Activated CD4-positive, alpha-beta T cell treated with anti-CD3 and anti-CD28 coated beads, Interleukin-2, Interleukin-6, amounts not matched to agents 100 ng/mL and 50 ng/mL, durations not matched to agents 16 hours and 8 hours (primary cell): Measurements from ENCODE around the gene TMEM54.
"Not testable (repeated sequence)": the region's sequence is repeated elsewhere in the genome, so short reads cannot be mapped to it uniquely, and the experiment has no call there.

Experiments
- DNase-seq: peaks from one replicate; pipeline ENCODE4 v3.0.0-alpha.2; 2020

Gene TMEM54

GRCh38 chr1:32918179-32918578 is 17.0 kb upstream of the TMEM54 start:
- no peak for DNase-seq

GRCh38 chr1:32917521-32917920 is 16.3 kb upstream of the TMEM54 start:
- peak; percentile 45 for DNase-seq

DNA sequence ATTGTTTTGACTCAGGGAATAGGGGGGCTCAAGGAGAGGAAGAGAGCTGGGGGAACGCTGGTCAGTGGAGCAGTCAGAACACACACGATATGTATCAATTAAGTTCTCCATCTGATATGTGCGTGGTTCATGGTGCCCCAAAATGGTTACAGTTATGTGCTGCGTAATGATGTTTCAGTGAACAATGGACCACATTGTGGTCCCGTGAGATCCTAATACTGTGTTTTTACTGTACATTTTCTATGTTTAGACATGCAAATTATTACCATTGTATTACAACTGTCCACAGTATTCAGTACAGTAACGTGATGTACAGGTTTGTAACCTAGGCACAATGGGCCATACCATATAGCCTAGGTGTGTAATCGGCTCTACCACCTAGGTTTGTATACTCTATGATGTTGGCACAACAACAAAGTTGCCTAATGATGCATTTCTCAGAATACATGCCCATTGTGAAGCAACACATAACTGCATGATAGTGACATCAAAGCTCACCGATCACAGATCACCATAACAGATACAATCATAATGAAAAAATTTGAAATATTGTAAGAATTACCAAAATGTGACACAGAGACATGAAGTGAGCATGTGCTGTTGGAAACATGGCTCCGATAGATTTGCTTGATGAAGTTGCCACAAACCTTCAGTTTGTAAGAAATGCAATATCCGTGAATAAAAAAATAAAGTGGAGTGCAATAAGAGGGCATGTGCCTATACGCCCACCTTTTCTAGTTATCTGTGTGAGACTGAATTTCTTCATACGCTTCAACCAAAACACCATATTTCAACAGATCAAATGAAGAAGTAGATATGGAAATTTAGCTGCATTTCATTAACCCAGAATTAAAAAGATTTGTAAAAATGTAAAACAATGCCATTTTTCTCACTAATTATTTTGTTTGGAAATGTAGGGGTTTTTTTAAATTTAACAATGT is 14.8 kb upstream of the TMEM54 start:
- DNase-seq, result no peak

DNA sequence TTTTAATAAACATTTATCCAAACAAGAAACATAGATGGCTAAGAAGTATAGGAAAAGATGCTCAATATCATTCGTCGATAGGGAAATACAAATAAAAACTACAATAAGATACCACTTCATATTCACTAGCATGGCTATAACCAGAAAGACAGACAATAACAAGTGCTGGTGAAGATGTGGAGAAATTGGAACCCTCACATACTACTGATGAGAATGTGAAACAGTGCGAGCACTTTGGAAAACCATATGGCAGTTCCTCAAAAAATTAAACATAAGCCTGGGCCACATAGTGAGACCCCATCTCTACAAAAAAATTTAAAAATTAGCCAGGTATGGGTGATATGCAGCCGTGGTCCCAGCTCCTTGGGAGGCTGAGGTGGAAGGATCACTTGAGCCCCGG is 9.1 kb upstream of the TMEM54 start:
- no peak for DNase-seq

- DNase-seq, result no peak
Measured at GRCh38 chr1:32907435-32907834, 6.2 kb upstream of the TMEM54 start.

- DNase-seq, result no peak
Measured at GRCh38 chr1:32906654-32907053, 5.5 kb upstream of the TMEM54 start.

DNA sequence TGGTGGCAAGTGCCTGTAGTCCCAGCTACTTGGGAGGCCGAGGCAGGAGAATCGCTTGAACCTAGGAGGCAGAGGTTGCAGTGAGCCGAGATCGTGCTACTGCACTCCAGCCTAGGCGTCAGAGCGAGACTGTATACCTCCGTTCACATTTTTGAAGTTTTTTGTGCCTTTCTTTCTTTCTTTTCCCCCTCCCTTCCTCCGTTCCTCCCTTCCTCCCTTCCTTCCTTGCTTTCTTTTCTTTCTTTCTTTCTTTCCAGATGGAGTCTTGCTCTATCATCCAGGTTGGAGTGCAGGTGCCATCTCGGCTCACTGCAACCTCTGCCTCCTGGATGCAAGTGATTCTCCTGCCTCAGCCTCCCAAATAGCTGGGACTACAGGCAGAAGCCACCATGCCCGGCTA is 4.4 kb upstream of the TMEM54 start:
- not testable (repeated sequence) for DNase-seq

DNA sequence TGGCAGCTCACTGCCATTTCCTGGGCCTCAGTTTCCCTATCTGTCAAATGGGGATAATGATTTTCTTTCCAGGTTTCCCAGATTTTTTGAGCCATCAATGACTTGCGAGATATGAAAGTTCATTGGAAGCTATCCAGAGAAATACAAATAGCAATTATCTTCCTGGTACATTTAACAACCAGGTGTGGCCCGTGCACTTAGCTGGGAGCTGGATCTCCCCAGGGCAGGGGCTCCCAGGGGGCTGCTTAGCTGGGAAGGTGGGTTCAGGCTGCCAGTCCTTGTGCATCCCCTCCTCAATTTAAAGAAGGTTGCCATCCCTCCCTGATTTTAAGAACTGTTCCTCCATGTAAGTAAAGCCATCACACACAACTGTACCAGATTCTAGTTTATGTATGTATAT is 3.6 kb upstream of the TMEM54 start:
- DNase-seq, result no peak

DNA sequence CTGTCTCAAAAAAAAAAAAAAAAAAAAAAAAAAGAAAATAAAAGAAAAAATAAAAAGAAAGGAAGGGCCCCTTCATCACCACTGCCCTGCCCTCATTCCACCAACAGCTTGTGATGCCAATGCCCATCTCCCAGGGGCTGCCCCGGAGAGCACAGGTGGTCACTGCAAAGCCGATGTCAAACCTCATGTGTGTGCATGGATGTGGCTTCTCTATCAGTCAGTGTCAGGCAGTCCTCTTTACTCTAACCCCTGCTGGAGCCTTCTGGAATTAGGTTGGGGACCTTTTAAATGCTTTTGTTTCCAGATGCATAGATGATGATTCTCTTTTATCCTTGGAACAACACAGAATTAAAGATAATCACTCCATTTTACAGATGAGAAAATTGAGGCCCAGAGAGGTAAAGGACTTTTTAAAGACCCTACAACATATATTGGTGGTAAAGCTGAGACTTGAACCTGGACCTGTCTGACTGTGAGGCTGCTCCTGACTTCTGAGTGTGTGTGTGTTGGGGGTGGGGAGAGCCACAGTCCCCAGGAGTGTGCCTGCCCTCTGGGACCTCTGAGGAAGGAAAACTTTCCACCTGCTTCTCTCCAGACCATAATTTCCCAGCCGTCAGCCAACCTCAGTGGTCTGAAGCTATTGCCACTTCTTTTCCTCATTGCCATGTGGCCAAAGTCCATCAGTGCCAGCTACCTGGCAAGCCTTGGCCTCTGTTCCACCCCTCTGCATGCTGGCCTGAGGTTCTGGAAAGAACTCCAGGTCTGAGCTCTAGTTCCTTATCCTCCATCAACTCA is 3.0 kb upstream of the TMEM54 start:
- no peak for DNase-seq

DNA sequence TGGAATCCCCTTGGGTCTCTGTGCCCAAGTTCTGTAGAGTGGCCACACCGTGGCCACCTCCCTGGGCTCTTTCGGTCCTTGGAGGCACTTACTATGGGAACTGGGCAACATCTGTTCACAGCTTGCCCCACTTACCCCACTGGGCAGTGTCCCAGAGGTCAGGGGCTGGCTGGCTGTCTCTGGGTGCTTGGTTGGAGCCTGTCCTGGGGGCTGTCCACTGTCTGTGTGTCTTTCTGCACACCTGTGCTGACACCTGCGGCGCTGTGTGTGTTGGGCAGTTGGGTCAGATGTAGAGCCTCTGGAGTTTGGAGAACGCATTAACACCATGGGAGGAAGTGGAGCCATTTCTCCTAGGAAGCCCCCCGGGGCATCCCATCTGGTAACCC is 1.3 kb upstream of the TMEM54 start:
- DNase-seq, result no peak

DNA sequence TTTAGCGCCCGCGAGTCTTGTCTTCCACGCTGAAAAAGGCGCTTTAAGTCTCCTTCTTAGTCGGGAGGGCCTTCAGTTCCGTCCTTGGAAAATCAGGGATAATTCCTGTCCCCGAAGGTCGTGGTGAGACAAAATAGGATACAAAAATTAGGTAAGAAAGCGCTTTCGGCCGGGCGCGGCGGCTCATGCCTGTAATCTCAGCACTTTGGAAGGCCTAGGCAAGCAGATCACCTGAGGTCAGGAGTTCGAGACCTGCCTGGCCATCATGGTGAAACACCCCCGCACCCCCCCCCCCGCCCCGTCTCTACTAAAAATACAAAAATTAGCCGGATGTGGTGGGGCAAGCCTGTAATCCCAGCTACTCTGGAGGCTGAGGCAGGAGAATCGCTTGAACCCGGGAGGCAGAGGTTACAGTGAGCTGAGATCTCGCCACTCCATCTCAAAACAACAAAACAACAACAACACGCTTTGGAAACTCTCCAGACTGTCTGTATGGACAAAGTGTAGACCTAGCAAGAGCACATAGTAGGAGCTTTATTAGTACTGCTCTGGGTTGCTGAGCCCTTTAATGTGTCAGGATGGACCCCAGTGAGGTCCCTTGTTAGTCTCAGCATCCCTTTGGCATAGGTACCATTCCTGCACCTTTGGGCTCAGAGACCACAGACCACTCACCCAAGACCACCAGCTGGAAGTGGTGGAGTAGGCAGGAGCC is 790 bp upstream of the TMEM54 start:
- no peak for DNase-seq

- DNase-seq, result no peak
Measured at GRCh38 chr1:32900371-32900955, 726 bp downstream of the TMEM54 start.

DNA sequence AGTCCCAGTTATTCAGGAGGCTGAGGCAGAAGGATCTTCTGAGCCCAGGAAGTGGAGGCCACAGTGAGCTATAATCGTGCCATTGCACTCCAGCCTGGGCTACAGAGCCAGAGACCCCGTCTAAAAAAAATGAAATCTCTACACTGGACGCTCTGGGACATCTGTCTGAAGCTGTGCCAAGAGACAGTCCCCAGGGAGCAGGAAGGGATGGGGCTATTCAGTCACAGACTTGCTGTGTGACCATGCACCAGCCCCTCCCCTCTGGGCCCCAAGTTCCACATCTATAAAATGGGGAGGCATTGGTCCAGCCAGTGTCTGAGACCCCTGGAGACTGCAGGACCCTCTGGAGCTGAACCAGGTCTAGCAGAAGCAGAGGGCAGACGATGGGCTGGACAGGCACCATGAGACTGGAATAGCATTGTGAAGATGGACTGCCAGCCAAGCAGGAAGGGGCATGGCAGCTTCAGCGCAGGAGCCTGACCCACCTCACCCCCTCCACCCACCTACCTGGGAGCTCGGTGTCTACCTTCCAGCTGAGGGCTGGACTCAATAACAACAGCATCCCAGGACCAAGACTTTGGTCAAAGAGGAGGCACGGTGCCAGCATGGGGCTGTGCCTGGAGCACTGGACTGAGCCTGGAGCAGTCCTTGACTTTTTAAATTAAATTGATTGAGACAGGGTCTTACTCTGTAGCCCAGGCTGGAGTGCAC is 1.4 kb downstream of the TMEM54 start:
- DNase-seq, result no peak

GRCh38 chr1:32898958-32899357 is 2.2 kb downstream of the TMEM54 start:
- DNase-seq, result no peak

- DNase-seq, result no peak
Measured at GRCh38 chr1:32898056-32898455, 3.1 kb downstream of the TMEM54 start.

DNA sequence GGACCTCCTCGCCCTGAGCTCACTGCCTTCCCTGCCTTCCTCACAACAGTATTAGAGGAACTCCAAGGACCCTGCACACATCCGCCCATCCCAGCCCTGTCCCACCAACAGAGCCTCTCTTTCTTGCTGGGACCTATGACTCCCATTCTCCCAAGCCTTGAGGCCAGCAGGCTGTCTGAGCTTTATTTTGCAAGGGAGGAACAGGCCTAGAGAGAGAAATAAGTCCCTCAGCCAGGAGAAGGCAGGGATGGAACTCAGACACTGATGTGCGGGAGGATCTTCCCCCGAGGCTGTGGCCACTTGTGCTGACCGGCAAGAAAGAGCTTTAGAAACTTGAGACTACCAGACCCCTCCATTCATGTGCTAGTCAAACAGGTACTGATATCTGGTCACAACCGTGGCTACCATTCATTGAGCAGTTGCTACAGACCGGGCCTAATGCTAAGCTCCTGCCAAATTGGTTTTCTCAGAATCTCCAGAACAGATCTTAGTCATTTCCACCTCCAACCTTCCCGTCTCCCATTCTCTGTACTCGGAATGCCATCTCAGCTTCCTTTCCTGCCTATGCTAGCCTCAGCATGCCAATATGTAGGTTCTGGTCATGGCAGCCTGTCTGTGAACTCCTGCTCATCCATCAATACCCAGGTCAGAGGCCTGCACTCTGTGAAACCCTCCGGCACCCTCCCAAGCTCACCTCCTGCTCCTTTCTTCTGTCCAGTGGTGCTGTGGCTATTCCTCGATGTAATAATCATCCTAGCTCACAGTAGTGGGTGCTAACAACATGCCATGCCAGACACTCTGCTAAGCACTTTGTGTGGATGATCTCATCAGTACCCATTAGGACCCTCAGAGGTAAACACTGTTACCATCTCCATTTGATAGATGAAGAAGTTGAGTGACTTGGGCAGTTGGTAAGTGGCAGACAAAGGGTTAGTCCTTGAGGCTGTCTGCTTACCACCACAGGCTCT is 3.8 kb downstream of the TMEM54 start:
- no peak for DNase-seq

GRCh38 chr1:32896451-32896850 is 4.7 kb downstream of the TMEM54 start:
- DNase-seq, result no peak

DNA sequence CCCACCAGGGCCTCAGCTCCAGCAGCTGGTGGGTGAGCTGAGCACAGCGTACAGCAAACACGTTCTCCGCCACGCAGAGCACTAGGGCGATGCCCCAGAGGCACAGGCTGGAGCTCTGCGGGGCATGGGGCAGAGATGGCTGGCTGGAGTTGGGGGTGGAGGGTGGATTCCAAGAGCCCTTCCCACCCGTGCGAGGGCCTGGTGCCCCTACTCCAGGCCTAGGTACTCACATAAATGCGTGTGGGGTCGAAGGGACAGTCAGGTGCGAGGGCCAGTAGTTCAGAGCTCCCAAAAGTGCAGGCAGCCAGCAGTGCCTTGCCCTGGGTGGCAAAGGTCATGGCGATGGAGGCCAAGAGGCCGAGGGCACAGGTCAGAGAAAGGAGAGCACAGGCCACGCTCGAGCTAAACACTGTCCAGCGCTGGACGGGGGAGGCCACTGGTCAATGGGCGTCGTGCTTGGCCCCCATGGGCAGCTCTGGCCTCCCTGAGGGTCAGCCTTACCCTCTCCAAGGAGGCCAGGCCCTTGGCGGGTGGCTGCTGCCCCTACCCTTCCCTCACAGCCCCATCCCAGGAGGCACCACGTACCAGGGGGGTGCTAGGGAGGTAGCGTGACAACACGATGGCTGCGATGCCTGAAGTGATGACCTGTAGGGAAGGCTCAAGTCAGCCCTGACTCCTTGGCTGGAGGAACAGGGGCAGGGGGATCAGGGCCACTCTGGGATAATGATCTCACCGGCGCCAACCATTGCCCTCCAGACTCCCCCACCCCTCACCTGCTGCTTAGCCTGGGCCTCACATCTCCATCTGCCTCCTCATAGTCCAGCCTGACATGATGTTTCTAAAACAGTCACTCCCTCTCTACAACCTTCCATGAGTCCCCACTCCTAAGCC is 5.6 kb downstream of the TMEM54 start:
- no peak for DNase-seq

DNA sequence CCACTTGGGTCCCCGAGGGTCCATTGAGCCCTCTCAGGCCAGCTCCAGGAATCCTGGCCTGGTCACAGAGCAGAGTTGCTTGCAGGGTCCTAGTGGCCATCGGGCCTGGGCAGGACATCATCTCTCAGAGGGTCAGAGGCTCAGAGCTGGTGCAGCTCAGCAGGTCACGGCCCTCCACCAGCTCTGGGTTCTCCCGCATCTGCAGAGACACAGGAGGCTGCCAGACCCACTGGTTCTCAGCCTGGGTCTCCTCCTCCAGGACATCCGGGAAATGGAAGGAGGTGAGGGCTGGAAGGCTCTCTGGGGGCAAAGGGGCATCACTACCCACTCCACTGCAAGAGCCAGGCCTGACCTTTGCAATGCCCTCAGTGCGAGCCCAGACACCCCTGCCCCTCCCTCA is 6.5 kb downstream of the TMEM54 start:
- DNase-seq, result no peak

- no peak for DNase-seq
Measured at GRCh38 chr1:32894019-32894600, 7.1 kb downstream of the TMEM54 start.
